GM20431 (cell line): ENCODE results near the gene MRPS6.

ENCODE experiments used
- in situ Hi-C: fragments of 300-500 bp; cut with MseI, MboI; formaldehyde crosslinking; loops from one replicate; pipeline ENCODE4 v1.15.0; 2020; ENCODE audit warnings: low sequenced_read_pairs; ENCODE audit not compliant: unreplicated experiment

The MRPS6 gene

DNA sequence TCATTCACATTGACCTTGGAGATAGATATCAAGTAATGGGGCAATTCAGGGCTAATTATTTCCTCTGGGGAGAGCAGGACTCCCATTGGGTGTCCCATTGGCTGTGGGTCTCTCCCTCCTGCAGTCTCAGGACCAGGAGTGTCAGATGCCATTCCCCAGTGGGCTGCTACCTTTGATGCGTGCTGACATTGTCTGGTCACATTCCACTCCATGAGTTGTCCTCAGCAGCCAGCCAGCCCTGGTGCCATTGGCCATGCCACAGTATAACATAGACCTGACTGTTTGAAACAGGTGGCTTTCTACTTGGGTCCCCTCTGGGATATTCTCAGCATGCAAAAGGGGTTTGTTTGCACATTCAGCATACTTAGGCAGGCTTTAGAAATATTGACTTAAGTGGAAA, 118.5 kb downstream of the MRPS6 start:
- in situ Hi-C loops: no loop called here
